GM12872 (cell line): Measurements from ENCODE around the gene ARHGAP9.

Experiments used
- TF ChIP-seq, protein P1 (sequence below): IDR thresholded peaks from 3 replicates; pipeline ENCODE4 v1.5.1; 2011; ENCODE audit warnings: low read depth, mild to moderate bottlenecking, low read length, moderate library complexity; ENCODE audit not compliant: insufficient read depth

The ARHGAP9 gene

GRCh38 chr12:57524814-57525614, 45.3 kb upstream of the ARHGAP9 start:
- TF ChIP-seq, protein P1, sequence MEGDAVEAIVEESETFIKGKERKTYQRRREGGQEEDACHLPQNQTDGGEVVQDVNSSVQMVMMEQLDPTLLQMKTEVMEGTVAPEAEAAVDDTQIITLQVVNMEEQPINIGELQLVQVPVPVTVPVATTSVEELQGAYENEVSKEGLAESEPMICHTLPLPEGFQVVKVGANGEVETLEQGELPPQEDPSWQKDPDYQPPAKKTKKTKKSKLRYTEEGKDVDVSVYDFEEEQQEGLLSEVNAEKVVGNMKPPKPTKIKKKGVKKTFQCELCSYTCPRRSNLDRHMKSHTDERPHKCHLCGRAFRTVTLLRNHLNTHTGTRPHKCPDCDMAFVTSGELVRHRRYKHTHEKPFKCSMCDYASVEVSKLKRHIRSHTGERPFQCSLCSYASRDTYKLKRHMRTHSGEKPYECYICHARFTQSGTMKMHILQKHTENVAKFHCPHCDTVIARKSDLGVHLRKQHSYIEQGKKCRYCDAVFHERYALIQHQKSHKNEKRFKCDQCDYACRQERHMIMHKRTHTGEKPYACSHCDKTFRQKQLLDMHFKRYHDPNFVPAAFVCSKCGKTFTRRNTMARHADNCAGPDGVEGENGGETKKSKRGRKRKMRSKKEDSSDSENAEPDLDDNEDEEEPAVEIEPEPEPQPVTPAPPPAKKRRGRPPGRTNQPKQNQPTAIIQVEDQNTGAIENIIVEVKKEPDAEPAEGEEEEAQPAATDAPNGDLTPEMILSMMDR = no peak

DNA sequence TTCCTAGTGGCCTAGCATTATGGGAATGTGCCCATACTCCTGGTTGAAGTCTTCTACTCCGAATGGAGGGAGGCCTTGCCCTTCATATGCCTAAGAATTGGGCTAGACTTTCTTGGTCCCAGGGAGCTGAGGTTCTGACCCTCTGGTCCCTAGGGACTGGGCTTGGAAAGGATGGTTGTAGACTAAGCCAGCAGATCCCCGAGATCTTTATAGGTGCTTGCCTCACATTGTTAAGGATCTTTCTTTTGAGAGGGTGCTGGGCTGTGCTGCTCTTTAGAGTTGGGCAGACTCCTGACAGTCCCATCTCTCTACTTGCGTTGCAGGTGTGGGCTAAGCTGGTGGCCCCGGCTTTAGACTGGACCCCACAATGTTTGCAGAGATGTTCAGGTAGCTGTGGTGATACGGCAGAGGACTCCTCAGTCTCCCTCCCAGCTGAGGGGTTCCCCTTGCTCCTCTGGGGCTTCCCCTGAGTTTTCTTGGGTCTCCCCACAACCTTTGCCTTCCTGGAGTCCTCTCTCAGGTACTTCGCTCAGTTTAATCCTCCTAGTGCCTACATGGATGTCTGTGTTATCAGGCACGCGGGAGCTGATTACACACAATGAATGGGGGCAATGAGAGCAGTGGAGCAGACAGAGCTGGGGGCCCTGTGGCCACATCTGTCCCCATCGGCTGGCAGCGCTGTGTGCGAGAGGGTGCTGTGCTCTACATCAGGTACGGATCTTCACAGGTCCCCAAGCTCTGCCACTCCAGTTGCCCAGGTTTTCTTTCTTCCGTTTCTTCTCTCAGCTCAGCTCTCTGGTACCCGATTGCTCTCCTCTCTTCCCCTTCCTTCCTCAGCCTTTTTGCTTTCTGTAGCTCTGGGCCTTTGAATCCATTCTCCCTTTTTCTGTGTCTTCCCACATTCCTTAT, 44.3 kb upstream of the ARHGAP9 start:
- TF ChIP-seq, protein P1 = no peak

DNA sequence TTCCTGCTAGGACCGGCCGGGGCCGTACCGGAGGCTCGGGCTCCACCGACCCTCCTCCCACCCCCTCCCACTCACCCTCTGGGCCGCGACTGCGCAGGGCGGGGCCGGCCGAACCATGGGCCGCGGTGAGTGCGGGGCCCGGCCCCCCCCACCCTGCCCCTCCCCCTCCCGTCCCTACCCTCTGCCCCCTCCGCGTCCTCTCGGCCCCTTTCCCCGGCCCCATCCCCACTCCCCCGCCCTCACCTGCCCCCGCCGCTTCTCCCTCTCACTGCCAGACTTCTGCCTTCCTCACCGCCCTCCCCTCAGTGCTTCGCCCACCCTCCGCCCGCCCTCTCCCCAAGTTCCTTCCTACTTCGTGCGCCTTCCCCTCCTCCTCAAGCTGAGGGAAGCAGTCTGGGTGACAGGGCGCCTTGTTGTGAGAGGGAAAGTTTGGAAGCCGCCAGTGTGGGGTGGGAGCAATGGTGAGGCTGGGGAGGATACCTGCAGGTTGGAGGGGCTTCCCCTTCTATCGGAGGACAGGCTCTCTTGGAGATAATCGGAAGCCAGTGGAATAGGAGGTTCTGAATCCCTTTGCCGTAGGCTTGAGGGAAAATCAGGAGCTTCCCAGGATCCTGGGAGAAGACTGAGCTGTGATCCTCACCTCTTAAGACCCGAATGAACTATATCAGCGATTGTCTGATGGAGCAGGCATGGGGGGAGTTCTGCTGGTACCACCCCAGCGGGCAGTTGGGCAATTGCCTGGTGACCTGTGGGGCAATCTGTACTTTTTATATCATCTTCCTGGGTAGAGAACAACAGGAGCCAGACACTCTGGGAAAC, 43.4 kb upstream of the ARHGAP9 start:
- TF ChIP-seq, protein P1 = no peak; the same call in 2 of the 3 replicates

DNA sequence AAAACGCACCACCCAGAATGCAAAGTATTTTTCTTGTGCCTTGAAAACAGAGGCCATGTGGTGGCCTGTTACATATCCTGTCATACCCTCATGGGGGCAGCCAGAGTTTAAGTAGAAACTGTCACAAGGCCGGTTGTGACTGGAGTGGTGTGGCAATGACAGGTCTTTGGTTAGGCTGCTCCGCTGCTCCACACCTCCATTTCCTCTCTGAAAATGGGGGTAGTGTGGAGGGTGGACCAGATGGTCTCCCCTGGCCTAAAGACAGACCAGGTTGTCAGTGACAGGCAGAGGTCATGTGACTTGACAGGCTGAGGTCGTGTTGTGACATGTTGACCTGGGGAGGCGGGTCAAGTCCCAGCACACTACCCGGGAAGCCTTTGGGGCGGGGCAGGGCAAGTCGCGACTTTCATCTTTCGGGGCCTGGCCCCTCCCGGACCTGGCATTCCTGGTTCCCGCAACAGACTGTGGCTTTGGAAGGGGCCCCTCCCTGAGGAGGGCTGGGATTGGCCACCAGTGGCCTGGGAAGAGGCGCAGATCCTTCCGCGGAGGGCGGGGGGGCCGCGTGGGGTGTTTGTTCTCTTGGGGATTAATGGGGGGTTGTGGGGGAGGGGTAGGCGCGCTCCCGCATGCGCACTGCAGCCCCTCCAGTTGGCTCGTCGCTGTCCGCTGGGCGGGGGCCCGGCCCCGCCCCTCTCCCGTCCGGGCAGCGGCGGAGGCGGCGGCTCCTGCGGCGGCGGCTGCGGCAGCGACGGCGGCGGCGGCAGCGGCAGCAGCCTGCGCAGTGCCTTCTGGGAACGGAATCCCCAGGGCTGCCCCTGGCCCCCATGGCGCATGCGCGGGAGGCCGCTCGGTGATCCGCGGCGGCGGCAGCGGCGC, 42.6 kb upstream of the ARHGAP9 start, which contains the start of gene MBD6:
Gene MBD6 (plus strand): TSS at position 814 of the 876 bp plus-strand sequence. CDS start 1,480 bp downstream, outside the sequence.
- TF ChIP-seq, protein P1 = no peak

GRCh38 chr12:57521525-57522010, 41.9 kb upstream of the ARHGAP9 start:
- TF ChIP-seq, protein P1 = no peak

DNA sequence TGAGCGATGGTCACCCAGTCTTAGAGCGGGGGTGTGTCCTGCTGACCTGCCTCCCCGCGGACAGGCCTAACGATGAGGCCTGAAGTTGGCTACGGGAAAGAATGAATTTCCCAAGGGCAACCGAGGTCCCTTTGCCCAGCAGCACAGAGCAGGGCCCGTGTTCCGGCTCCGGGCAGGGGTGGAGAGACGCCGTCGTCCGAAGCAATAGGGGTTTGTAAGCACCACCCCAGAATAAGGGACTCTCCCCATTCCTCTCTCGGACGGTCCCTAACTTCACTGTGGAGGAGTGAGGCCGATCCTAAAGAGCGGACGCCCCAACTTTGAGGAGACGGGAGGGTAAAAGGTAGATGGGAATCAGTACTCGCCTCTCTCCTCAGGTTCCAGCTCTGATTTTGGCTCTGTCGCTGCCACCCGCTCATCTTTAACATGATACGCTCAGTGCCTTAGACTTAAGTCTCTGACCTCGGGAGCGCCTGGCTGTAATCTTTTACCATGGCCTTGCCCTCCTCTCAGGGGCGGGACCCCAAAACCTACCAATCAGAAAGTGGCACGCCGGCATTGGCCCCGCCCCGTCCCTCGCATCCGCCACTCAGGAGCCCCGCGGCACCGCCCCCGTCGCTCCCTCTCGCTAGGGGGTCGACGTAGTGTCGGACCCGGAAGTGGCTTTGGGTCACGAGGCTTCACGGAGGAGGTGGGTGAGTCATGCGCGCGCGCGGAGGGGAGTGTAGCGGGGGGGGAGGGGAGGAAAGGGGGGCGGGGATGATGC, 40.6 kb upstream of the ARHGAP9 start, which contains the start of gene DDIT3:
Gene DDIT3 (minus strand): TSS at position 462 of the 766 bp plus-strand sequence. CDS start 3,108 bp downstream, outside the sequence.
- TF ChIP-seq, protein P1 = no peak
